ENCODE data around the gene AAR2.

- TF ChIP-seq, protein P1, sequence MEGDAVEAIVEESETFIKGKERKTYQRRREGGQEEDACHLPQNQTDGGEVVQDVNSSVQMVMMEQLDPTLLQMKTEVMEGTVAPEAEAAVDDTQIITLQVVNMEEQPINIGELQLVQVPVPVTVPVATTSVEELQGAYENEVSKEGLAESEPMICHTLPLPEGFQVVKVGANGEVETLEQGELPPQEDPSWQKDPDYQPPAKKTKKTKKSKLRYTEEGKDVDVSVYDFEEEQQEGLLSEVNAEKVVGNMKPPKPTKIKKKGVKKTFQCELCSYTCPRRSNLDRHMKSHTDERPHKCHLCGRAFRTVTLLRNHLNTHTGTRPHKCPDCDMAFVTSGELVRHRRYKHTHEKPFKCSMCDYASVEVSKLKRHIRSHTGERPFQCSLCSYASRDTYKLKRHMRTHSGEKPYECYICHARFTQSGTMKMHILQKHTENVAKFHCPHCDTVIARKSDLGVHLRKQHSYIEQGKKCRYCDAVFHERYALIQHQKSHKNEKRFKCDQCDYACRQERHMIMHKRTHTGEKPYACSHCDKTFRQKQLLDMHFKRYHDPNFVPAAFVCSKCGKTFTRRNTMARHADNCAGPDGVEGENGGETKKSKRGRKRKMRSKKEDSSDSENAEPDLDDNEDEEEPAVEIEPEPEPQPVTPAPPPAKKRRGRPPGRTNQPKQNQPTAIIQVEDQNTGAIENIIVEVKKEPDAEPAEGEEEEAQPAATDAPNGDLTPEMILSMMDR (IDR thresholded peaks at IDR 0.05; ENCODE audit: low read depth, low read length) = no peak
- TF ChIP-seq EZH2phosphoT487 (IDR thresholded peaks at IDR 0.05; ENCODE audit: low read depth) = no peak
Measured at GRCh38 chr20:36298795-36299339, 62.6 kb downstream of the AAR2 start.
